Stimulated activated CD8-positive, alpha-beta memory T cell treated with anti-CD3 and anti-CD28 coated beads, Interleukin-4, amount 100 ng/mL, for 4 hours (primary cell): Measurements from ENCODE around the gene SMC1B.
"Not testable (repeated sequence)": the region's sequence is repeated elsewhere in the genome, so short reads cannot be mapped to it uniquely, and the experiment has no call there.

Experiments used
- DNase-seq, 2 donors: peaks; one replicate each; pipeline ENCODE4 v3.0.0-alpha.2; 2020; ENCODE audit warnings: low read depth in 2 of 2, low spot score in 1 of 2

SMC1B gene

GRCh38 chr22:45305456-45306075 is 107.8 kb downstream of the SMC1B start:
- DNase-seq, result no peak

DNA sequence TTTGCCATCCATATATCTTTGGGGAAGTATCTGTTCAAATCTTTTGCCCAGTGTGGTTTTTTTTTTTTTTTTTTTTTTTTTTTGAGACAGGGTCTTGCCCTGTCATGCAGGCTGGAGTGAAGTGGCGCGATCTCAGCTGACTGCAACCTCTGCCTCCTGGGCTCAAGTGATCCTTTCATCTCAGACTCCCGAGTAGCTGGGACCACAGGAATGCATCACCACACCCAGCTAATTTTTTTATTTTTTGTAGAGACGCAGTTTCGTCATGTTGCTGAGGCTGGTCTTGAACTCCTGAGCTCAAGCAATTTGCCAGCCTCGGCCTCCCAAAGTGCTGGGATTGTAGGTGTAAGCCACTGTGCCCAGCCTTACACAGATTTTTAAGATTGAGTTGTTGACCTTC is 108.4 kb downstream of the SMC1B start:
- no peak for DNase-seq

DNA sequence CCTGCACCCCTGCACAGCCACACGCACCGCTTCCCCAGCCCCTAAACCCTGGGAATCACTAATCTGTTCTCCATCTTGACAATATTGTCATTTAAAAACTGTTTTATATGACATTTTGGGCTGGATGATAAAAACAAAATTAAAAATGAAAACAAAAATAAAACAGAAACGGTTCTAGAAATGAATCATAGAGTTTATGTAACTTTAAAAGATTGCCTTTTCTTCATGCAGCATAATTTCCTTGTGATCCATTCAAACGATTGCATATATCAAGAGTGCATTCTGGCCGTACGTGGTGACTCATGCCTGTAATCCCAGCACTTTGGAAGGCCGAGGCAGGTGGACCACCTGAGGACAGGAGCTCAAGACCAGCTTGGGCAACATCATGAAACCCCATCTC is 110.2 kb downstream of the SMC1B start:
- DNase-seq, result no peak

GRCh38 chr22:45302751-45303150 is 110.6 kb downstream of the SMC1B start:
- no peak for DNase-seq

DNA sequence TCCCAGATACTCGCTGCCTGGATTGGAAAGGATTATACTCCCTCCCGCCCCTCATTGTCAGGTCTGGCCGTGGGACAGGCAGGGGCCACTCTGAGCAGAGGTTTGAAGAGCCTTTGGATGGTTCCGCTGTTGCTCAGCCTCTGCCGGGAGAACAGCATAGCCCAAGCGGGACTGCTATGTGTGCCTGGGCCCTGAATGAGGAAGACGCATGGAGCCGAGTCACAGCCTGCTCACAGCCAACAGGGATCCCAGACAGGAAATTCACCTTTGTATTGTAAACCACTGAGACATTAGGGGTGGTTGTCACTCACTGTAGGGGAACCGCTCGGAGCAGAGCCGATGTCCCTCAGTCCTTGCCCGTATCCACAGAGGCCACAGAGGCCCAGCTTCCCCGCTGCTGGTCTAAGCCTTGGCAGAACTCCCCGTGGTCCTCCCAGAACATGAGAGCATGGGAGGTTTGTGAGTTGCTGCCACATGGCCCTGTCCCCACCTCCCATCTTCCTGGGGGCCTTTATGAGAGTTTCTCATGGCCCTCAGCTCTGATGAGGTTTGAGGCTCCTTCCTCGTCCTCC is 114.4 kb downstream of the SMC1B start:
- DNase-seq, result no peak

DNA sequence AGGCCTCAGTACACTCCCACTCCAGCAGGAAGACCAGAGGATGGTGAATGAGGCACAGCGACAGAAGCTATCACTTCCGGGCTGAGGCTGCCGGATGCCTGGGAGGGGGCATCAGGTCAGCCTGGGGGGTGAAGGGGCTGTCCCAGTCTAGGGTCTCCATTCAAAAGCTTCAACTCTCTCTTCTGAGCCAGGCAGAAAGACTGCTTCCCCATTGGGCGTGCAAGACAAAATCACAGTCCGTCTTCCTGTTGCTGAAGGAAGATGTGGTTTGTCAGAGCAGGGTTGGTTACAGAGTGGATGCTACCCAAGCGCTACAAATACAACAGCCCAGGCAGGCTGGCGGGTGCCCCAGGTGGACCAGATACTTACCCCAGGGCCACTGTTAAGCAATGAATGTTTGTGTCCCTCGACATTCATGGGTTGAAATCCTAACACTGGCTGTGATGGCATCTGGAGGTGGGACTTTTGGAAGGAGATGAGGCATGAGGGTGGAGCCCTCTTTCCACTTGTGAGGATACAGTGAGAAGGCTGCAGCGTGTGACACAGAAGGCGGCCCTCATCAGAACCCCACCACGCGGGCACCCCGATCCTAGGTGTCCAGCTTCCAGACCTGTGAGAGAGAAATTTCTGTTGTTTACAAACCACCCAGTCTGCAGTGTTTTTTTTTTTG is 116.6 kb downstream of the SMC1B start:
- no peak for DNase-seq

DNA sequence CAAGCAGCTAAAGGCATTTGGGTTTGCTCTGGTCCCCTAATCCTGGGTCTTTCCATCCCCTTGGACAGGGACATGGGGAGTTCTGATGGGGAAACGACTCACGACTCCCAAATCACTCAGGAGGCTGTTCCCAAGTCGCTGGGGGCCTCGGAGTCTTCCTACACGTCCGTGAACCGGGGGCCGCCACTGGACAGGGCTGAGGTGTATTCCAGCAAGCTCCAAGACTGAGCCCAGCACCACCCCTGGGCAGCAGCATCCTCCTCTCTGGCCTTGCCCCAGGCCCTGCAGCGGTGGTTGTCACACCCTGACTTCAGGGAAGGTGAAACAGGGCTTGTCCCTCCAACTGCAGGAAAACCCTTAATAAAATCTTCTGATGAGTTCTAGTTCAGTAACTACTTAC is 117.9 kb downstream of the SMC1B start:
- no peak for DNase-seq

DNA sequence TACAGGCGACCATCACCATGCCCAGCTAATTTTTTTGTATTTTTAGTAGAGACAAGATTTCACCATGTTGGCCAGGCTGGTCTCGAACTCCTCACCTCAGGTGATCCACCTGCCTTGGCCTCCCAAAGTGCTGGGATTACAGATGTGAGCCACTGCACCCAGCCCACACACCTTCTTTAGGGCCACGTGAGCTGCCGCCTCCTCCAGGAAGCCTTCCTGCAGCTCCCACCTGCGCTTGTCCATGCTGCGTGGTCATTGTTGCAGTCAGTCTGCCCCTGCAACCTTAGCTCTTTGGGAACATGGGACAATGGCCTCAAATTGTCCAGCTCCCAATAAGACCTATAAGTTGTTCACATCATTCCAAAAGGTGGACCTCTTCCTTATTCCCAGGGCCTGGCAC is 118.4 kb downstream of the SMC1B start:
- not testable (repeated sequence) for DNase-seq
